GM12878 (cell line): Measurements from ENCODE around the gene PDXP. TPM values are rescaled to one million over a fixed set of nuclear protein-coding genes. Genes with fewer than 3 reads are reported as not detected.

Experiments used
- ATF7 ChIP-seq: fragments of 450-650 bp; IDR thresholded peaks from 2 replicates; pipeline ENCODE4 v1.6.1; 2016; ENCODE audit warnings: low read depth, mild to moderate bottlenecking
- BCL3 ChIP-seq: IDR thresholded peaks from 2 replicates; pipeline ENCODE4 v1.6.1; 2011; ENCODE audit warnings: borderline replicate concordance, low read depth, mild to moderate bottlenecking, moderate library complexity, low read length; ENCODE audit not compliant: insufficient read depth, poor library complexity, severe bottlenecking
- BHLHE40 ChIP-seq, 2 experiments: fragments of 450-650 bp in 1 of 2; IDR thresholded peaks; 2 replicates each; pipeline ENCODE4 v1.6.1; 2011 to 2017; ENCODE audit warnings: low read depth in 2 of 2, borderline replicate concordance in 1 of 2, improper control_type of control experiment in 1 of 2, low read length in 1 of 2, mild to moderate bottlenecking in 1 of 2
- BMI1 ChIP-seq: fragments of 450-650 bp; IDR thresholded peaks from 2 replicates; pipeline ENCODE4 v1.6.1; 2016; ENCODE audit warnings: mild to moderate bottlenecking, moderate library complexity, borderline replicate concordance
- CEBPB ChIP-seq, 2 experiments: fragments of 150-350 bp in 1 of 2; IDR thresholded peaks; 2 replicates each; pipeline ENCODE4 v1.6.1; 2012 to 2014; ENCODE audit warnings: low read depth in 2 of 2, low read length in 2 of 2, borderline replicate concordance in 1 of 2, inconsistent platforms in 1 of 2
- EP300 ChIP-seq, 2 experiments: fragments of 150-350 bp in 1 of 2; IDR thresholded peaks; 2 replicates each; pipeline ENCODE4 v1.6.1; 2011 to 2012; ENCODE audit warnings: low read depth in 2 of 2, low read length in 2 of 2, borderline replicate concordance in 1 of 2, improper control_type of control experiment in 1 of 2, inconsistent platforms in 1 of 2; ENCODE audit not compliant: control insufficient read depth in 1 of 2
- GATAD2B ChIP-seq: fragments of 450-650 bp; conservative IDR thresholded peaks from 2 replicates; pipeline ENCODE4 v1.6.1; 2017; ENCODE audit warnings: low read depth, mild to moderate bottlenecking, moderate library complexity
- HDAC6 ChIP-seq: fragments of 200-600 bp; sonication (generic); IDR thresholded peaks from one replicate; pipeline ENCODE4 v1.8.0; 2017; ENCODE audit warnings: antibody characterized with exemption; ENCODE audit not compliant: unreplicated experiment
- HSF1 ChIP-seq: fragments of 150-350 bp; IDR thresholded peaks from 2 replicates; pipeline ENCODE4 v1.6.1; 2014; ENCODE audit warnings: mild to moderate bottlenecking, low read depth, low read length
- JUNB ChIP-seq: IDR thresholded peaks from 2 replicates; pipeline ENCODE4 v1.6.1; 2016; ENCODE audit warnings: antibody characterized with exemption, mild to moderate bottlenecking
- MAX ChIP-seq: IDR thresholded peaks from 2 replicates; pipeline ENCODE4 v1.6.1; 2012; ENCODE audit warnings: low read depth, low read length, improper control_type of control experiment
- MEF2A ChIP-seq: IDR thresholded peaks from 2 replicates; pipeline ENCODE4 v1.6.1; 2011; ENCODE audit warnings: low read depth, mild to moderate bottlenecking, low read length, moderate library complexity; ENCODE audit not compliant: insufficient read depth
- NBN ChIP-seq: fragments of 450-650 bp; IDR thresholded peaks from 2 replicates; pipeline ENCODE4 v1.6.1; 2016
- RAD51 ChIP-seq: fragments of 450-650 bp; IDR thresholded peaks from 2 replicates; pipeline ENCODE4 v1.6.1; 2016; ENCODE audit warnings: moderate library complexity, mild to moderate bottlenecking, inconsistent platforms
- RFX5 ChIP-seq: IDR thresholded peaks from 2 replicates; pipeline ENCODE4 v1.6.1; 2011; ENCODE audit warnings: low read depth, low read length, improper control_type of control experiment
- SIX5 ChIP-seq: IDR thresholded peaks from 2 replicates; pipeline ENCODE4 v1.6.1; 2011; ENCODE audit warnings: mild to moderate bottlenecking, low read depth, low read length, moderate library complexity; ENCODE audit not compliant: severe bottlenecking
- SRF ChIP-seq, 2 experiments: IDR thresholded peaks; 2 replicates each; pipeline ENCODE4 v1.6.1; 2011; ENCODE audit warnings: low read depth in 2 of 2, low read length in 2 of 2, mild to moderate bottlenecking in 1 of 2, moderate library complexity in 1 of 2
- STAT1 ChIP-seq: fragments of 450-650 bp; conservative IDR thresholded peaks from 2 replicates; pipeline ENCODE4 v1.6.1; 2014; ENCODE audit warnings: antibody characterized with exemption, mild to moderate bottlenecking
- STAT3 ChIP-seq: IDR thresholded peaks from 2 replicates; pipeline ENCODE4 v1.6.1; 2011; ENCODE audit warnings: low read depth, low read length, improper control_type of control experiment
- TBL1XR1 ChIP-seq: IDR thresholded peaks from 2 replicates; pipeline ENCODE4 v1.6.1; 2012; ENCODE audit warnings: low read depth, low read length, improper control_type of control experiment
- TCF7 ChIP-seq: IDR thresholded peaks from 2 replicates; pipeline ENCODE4 v1.6.1; 2014; ENCODE audit warnings: antibody characterized with exemption, borderline replicate concordance
- ZNF24 ChIP-seq: fragments of 450-650 bp; IDR thresholded peaks from 2 replicates; pipeline ENCODE4 v1.6.1; 2017; ENCODE audit warnings: antibody characterized with exemption, mild to moderate bottlenecking
- ZNF687 ChIP-seq: fragments of 450-650 bp; IDR thresholded peaks from 2 replicates; pipeline ENCODE4 v1.6.1; 2017; ENCODE audit warnings: mild to moderate bottlenecking, moderate library complexity
- polyA plus RNA-seq, 11 experiments: library from polyadenylated mRNA; depleted of rRNA in 4 of 11; unstranded in 6 of 11; stranded (reverse) in 5 of 11; fragments of >200 nt; fragmentation: Nextera tagmentation in 4 of 11; fragmentation: Illumina TruSeq in 1 of 11; extraction: Ambion mirVana in 4 of 11; extraction: Trizol in 1 of 11; gene quantifications; 1 replicate in 1 of 11; 2 replicates in 10 of 11; pipeline versions ENCODE4 v1.2.1 to v1.2.3, GENCODE V29; 2011 to 2016; ENCODE audit warnings: inconsistent platforms in 2 of 11, missing spikeins in 2 of 11, low read depth in 1 of 11
- total RNA-seq, 4 experiments: library from RNA; depleted of rRNA in 3 of 4; stranded (reverse); fragments of >200 nt in 3 of 4; fragmentation: Illumina TruSeq in 1 of 4; extraction: Trizol in 1 of 4; gene quantifications; 2 replicates each; pipeline versions ENCODE4 v1.2.1 to v1.2.3, GENCODE V29; 2013 to 2021

PDXP gene
- total and polyA plus RNA-seq, 10 of the 15 experiments (the other 5 are each of a cell fraction or from before 2014, with no cell fraction given), result 4.4 to 56.7 (median 34.6) TPM

- TF ChIP-seq RFX5 (peak; percentile 98), STAT3 (no peak), HDAC6 (peak; percentile 84), BCL3 (no peak), ATF7 (no peak), ZNF687 (peak; percentile 74), SIX5 (no peak), EP300 (IDR thresholded peaks at IDR 0.05; ENCODE audit: borderline replicate concordance in 1 of 2, control insufficient read depth in 1 of 2, low read depth in 2 of 2, low read length in 2 of 2) (no peak), RAD51 (no peak), STAT1 (peak; percentile 72; the same call in 1 of the 2 replicates), TBL1XR1 (no peak), MAX (peak; percentile 92), CEBPB (IDR thresholded peaks at IDR 0.05; ENCODE audit: borderline replicate concordance in 1 of 2, low read depth in 2 of 2, low read length in 2 of 2) (peak in 1 of 2 experiments; percentile 80; a peak in 1 of 4 replicates), JUNB (no peak), HSF1 (no peak), GATAD2B (peak; percentile 72; the same call in 1 of the 2 replicates), MEF2A (no peak), NBN (peak; percentile 63; the same call in 1 of the 2 replicates), BHLHE40 (IDR thresholded peaks at IDR 0.05; ENCODE audit: borderline replicate concordance in 1 of 2, low read depth in 2 of 2, low read length in 1 of 2) (peak; percentile 98 to 100), SRF (IDR thresholded peaks at IDR 0.05; ENCODE audit: low read depth in 2 of 2, low read length in 2 of 2) (no peak), TCF7 (no peak), BMI1 (no peak), ZNF24 (no peak)
Measured at GRCh38 chr22:37658133-37659065, at the start of gene PDXP (continued).
